GM10248 (cell line): ENCODE data around the gene B2M.
"Not testable (repeated sequence)": the region's sequence is repeated elsewhere in the genome, so short reads cannot be mapped to it uniquely, and the experiment has no call there.

Experiments used
- CTCF ChIA-PET: fragments of 300-600 bp; sonication (Branson Sonifier 250); formaldehyde crosslinking; extraction: SDS; loops from one replicate; lab custom pipeline; 2021; ENCODE audit warnings: antibody characterized with exemption; lab: Yijun Ruan, JAX
- POLR2A ChIA-PET: fragments of 350-650 bp; sonication (Branson Sonifier 250); formaldehyde crosslinking; extraction: SDS; loops from one replicate; lab custom pipeline; 2020; ENCODE audit warnings: antibody characterized with exemption; lab: Yijun Ruan, JAX
- DNase-seq: peaks from one replicate; pipeline ENCODE4 v3.0.0; 2012; ENCODE audit errors: extremely low spot score
- TF ChIP-seq, protein P1 (sequence below): IDR thresholded peaks from 2 replicates; pipeline ENCODE4 v1.5.1; 2012; ENCODE audit warnings: mild to moderate bottlenecking, low read depth; ENCODE audit errors: extremely low read depth, missing control alignments, control extremely low read depth

The B2M gene

DNA sequence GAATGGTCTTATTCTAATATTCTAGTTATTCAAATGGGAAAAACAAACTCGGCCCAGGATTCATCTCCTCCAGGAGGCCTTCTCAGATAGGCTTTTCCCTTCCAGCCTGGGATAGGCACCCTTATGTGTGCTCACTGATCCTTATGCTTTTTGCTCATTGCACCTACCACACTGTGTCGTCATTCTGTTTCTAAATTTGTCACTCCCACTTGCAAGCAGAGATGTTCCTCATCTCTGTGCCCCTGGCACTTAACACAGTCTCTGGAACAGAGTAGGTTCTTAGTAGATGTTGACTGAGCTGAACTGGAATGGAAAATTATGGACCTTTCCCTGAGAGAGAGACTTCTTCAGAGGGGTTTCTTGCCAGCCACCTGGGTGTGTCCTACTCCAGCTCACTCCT, 29.1 kb upstream of the B2M start:
- ChIA-PET POLR2A (interaction anchor here (1.0 to 2.2 kb wide), 2 partner anchors 19 to 29 kb away, joined by 3 to 10 read pairs; partner anchors contain the start of genes B2M, PATL2 and SPG11), CTCF (interaction anchor here (1.1 to 4.1 kb wide), 8 partner anchors 10 to 56 kb away, joined by 3 to 17 read pairs (median 7); partner anchors contain the start of genes B2M, PATL2 and SPG11)
- DNase-seq = peak; percentile 5
- TF ChIP-seq, protein P1, sequence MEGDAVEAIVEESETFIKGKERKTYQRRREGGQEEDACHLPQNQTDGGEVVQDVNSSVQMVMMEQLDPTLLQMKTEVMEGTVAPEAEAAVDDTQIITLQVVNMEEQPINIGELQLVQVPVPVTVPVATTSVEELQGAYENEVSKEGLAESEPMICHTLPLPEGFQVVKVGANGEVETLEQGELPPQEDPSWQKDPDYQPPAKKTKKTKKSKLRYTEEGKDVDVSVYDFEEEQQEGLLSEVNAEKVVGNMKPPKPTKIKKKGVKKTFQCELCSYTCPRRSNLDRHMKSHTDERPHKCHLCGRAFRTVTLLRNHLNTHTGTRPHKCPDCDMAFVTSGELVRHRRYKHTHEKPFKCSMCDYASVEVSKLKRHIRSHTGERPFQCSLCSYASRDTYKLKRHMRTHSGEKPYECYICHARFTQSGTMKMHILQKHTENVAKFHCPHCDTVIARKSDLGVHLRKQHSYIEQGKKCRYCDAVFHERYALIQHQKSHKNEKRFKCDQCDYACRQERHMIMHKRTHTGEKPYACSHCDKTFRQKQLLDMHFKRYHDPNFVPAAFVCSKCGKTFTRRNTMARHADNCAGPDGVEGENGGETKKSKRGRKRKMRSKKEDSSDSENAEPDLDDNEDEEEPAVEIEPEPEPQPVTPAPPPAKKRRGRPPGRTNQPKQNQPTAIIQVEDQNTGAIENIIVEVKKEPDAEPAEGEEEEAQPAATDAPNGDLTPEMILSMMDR = no peak

DNA sequence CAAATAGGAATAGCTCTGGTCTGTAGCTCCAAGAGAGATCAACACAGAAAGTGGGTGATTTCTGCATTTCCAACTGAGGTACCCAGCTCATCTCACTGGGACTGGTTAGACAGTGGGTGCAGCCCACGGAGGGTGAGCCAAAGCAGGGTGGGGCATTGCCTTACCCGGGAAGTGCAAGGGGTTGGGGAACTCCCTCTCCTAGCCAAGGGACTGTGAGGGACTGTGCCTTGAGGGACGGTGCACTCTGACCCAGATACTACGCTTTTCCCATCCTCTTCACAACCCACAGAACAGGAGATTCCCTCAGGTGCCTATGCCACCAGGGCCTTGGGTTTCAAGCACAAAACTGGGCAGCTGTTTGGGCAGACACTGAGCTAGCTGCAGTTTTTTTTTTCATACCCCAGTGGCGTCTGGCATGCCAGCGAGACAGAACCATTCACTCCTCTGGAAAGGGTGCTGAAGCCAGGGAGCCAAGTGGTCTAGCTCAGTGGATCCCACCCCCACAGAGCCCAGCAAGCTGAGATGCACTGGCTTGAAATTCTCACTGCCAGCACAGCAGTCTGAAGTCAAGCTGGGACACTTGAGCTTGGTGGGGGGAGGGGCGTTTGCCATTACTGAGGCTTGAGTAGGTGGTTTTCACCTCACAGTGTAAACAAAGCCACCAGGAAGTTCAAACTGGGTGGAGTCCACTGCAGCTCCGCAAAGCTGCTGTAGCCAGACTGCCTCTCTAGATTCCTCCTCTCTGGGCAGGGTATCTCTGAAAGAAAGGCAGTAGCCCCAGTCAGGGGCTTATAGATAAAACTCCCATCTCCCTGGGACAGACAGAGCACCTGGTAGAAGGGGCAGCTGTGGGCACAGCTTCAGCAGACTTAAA, 28.3 kb upstream of the B2M start:
- ChIA-PET POLR2A (interaction anchor here (0.7 to 2.2 kb wide), 3 partner anchors 20 to 44 kb away, joined by 3 to 10 read pairs (median 4); partner anchors contain the start of genes B2M, PATL2 and SPG11), CTCF (interaction anchor here (1.1 to 4.1 kb wide), 10 partner anchors 8 to 55 kb away, joined by 3 to 17 read pairs (median 6); partner anchors contain the start of genes B2M, PATL2 and SPG11)
- not testable (repeated sequence) for DNase-seq

DNA sequence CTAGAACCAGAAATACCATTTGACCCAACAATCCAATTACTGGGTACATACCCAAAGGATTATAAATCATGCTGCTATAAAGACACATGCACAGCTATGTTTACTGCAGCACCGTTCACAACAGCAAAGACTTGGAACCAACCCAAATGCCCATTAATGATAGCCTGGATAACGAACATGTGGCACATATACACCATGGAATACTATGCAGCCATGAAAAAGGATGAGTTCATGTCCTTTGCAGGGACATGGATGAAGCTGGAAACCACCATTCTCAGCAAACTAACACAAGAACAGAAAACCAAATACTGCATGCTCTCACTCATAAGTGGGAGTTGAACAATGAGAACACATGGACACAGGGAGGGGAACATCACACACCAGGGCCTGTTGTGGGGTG, 22.0 kb upstream of the B2M start:
- POLR2A ChIA-PET, DNase-seq: not testable (repeated sequence)
- CTCF ChIA-PET = interaction anchor here (0.9 to 1.9 kb wide), 2 partner anchors 8 to 23 kb away, joined by 3 to 5 read pairs; no protein-coding TSS in a partner anchor

DNA sequence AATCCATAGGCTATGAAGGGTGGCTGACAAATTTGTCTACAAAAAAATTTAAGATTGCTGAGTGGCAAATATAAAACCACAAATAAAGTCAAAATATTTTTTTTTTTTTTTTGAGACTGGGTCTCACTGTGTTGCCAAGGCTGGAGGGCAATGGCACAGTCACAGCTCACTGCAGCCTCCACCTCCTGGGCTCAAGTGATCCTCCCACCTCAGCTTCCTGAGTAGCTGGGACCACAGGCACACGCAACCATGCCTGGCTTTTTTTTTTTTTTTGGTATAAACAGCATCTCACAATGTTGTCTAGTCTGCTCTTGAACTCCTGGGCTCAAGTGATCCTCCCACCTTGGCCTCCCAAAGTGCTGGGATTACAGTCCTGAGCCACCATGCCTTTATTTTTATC, 21.1 kb upstream of the B2M start:
- ChIA-PET POLR2A (interaction anchor here (0.6 to 0.7 kb wide), 2 partner anchors 9 to 16 kb away, joined by 3 to 4 read pairs; no protein-coding TSS in a partner anchor), CTCF (interaction anchor here (0.7 to 1.9 kb wide), 5 partner anchors 13 to 27 kb away, joined by 3 to 8 read pairs (median 4); partner anchors contain the start of gene SPG11)
- not testable (repeated sequence) for DNase-seq

DNA sequence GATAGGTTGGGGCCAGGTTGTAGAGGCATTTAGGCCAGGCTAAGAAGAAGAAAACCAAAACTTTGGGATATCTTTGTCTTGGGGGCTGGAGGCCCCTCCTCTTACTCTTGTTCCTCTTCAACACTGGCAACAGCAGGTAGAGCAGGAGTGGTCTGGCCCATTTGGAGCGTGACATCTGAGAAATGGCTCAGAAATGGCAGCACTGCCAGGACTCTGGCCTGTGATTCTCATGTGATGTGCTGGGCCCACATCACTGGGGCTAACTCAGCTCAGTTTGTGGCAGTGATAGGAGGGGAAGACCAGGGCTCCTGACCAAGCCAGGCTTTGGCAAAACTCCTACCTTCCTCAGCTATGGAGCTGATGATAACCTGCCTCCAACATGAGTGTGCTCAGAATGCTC, 18.7 kb upstream of the B2M start:
- ChIA-PET POLR2A (interaction anchor here (1.5 kb wide), 1 partner anchor 18 kb away, joined by 3 read pairs; the partner anchor contains the start of genes B2M and PATL2), CTCF (interaction anchor here (0.7 to 1.8 kb wide), 6 partner anchors 10 to 54 kb away, joined by 3 to 6 read pairs (median 4); no protein-coding TSS in a partner anchor)
- TF ChIP-seq, protein P1 = no peak
- no peak for DNase-seq

DNA sequence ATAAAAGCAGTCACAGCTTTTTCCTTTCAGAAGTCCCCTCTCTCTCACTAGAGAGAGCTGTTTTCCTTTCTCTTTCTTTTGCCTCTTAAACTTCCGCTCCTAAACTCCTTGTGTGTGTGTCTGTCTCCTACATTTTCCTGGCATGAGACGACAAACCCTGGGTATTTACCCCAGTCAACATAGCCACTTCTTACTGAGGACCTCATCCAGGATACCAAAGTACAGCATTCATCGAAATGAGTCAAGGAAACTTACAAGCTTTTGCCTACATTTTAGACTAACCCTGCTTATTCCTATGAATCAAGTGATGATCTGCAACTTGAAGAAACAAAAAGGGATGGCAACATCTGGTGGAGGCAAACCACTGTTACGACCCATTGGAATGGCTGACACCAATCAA, 16.9 kb upstream of the B2M start:
- no peak for DNase-seq
- TF ChIP-seq, protein P1 = no peak
- ChIA-PET POLR2A (interaction anchor here (0.8 kb wide), 1 partner anchor 17 kb away, joined by 3 read pairs; the partner anchor contains the start of genes B2M and PATL2), CTCF (interaction anchor here (1.3 kb wide), 1 partner anchor 12 kb away, joined by 7 read pairs; no protein-coding TSS in a partner anchor)

DNA sequence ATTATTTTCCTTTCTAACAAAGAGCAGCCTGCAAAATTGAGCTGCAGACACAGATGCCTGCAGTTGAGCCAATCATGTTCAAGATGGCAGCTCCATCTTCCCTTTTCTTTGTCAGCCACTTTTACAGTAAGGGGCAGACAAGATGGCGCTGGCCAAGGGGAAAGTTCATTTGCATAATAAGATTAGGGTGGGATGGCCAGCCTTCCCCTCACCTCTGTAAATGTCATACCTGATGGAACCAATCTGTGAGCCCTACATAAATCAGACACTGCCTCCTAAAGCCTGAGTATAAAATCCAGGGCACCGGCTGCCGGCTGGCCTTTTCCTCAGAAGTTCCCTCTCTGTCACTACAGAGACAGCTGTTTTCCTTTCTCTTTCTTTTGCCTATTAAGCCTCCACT, 16.0 kb upstream of the B2M start:
- TF ChIP-seq, protein P1 = no peak
- DNase-seq = no peak
- ChIA-PET CTCF (interaction anchor here (1.3 kb wide), 1 partner anchor 13 kb away, joined by 7 read pairs; no protein-coding TSS in a partner anchor), POLR2A (no interaction called here)

DNA sequence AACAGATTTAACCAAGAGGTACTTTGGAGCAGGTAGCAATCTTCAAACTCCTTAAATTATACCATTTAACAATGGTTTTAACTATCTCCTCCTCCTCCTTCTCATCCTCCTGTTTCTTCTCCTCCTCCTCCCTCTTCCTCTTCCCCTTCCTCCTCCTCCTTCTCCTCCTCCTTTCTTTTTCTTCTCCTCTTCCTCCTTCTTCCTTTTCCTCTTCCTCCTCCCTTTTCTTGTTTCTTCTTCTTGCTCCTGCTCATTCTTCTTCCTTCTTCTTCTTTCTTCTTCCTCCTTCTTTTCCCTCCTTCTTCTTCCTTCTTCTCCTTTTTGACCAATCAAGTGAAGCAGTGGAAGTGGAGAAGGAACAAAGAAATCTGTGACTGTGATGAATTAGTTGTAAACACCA, 14.3 kb upstream of the B2M start:
- DNase-seq = no peak
- TF ChIP-seq, protein P1 = no peak
- ChIA-PET CTCF (interaction anchor here (0.7 to 3.0 kb wide), 5 partner anchors 8 to 33 kb away, joined by 3 to 9 read pairs (median 3); partner anchors contain the start of gene SPG11), POLR2A (no interaction called here)
